Measurements from ENCODE around the gene LCN2.
"Not testable (repeated sequence)": the region's sequence is repeated elsewhere in the genome, so short reads cannot be mapped to it uniquely, and the experiment has no call there.

Gene LCN2

GRCh38 chr9:128169492-128169891, 20.2 kb downstream of the LCN2 start:
- H3K4me1 ChIP-seq (ENCODE audit: insufficient read depth, low read length): no peaks in the 10 kb centered on the region
- H3K27ac ChIP-seq (ENCODE audit: low read length): no peak overlapping the region
- no peak overlapping the region for H3K4me3 ChIP-seq (ENCODE audit: low read length)
- peaks cover 50% of the 10 kb centered on the region for H3K36me3 ChIP-seq (ENCODE audit: insufficient read depth, low read depth, low read length)
- no peak overlapping the region for H3K9ac ChIP-seq (ENCODE audit: low read depth, low read length)
- H3K27me3 ChIP-seq (ENCODE audit: insufficient read depth, low read length): no peaks in the 10 kb centered on the region
- no peaks in the 10 kb centered on the region for H3K9me3 ChIP-seq (ENCODE audit: insufficient read depth, low read depth, low read length)

GRCh38 chr9:128169925-128170324, 20.7 kb downstream of the LCN2 start:
- Histone ChIP-seq H3K27ac (ENCODE audit: low read length) (no peak overlapping the region), H3K27me3 (ENCODE audit: insufficient read depth, low read length) (no peaks in the 10 kb centered on the region), H3K9ac (ENCODE audit: low read depth, low read length) (no peak overlapping the region), H3K9me3 (ENCODE audit: insufficient read depth, low read depth, low read length) (no peaks in the 10 kb centered on the region), H3K36me3 (ENCODE audit: insufficient read depth, low read depth, low read length) (peaks cover 51% of the 10 kb centered on the region), H3K4me1 (ENCODE audit: insufficient read depth, low read length) (no peaks in the 10 kb centered on the region), H3K4me3 (ENCODE audit: low read length) (no peak overlapping the region)

GRCh38 chr9:128174062-128174461, 24.8 kb downstream of the LCN2 start:
- Histone ChIP-seq H3K36me3 (ENCODE audit: insufficient read depth, low read depth, low read length) (peaks cover 64% of the 10 kb centered on the region), H3K9ac (ENCODE audit: low read depth, low read length) (no peak overlapping the region), H3K9me3 (ENCODE audit: insufficient read depth, low read depth, low read length) (no peaks in the 10 kb centered on the region), H3K27me3 (ENCODE audit: insufficient read depth, low read length) (no peaks in the 10 kb centered on the region), H3K4me3 (ENCODE audit: low read length) (no peak overlapping the region), H3K4me1 (ENCODE audit: insufficient read depth, low read length) (no peaks in the 10 kb centered on the region), H3K27ac (ENCODE audit: low read length) (no peak overlapping the region)

GRCh38 chr9:128175102-128175563, 25.9 kb downstream of the LCN2 start:
- Histone ChIP-seq H3K9ac (ENCODE audit: low read depth, low read length) (no peak overlapping the region), H3K4me3 (ENCODE audit: low read length) (no peak overlapping the region), H3K36me3 (ENCODE audit: insufficient read depth, low read depth, low read length) (peaks cover 62% of the 10 kb centered on the region), H3K27me3 (ENCODE audit: insufficient read depth, low read length) (no peaks in the 10 kb centered on the region), H3K9me3 (ENCODE audit: insufficient read depth, low read depth, low read length) (no peaks in the 10 kb centered on the region), H3K4me1 (ENCODE audit: insufficient read depth, low read length) (no peaks in the 10 kb centered on the region), H3K27ac (ENCODE audit: low read length) (no peak overlapping the region)

GRCh38 chr9:128175726-128176125, 26.5 kb downstream of the LCN2 start:
- H3K36me3 ChIP-seq (ENCODE audit: insufficient read depth, low read depth, low read length): peaks cover 64% of the 10 kb centered on the region
- no peak overlapping the region for H3K9ac ChIP-seq (ENCODE audit: low read depth, low read length)
- H3K4me3 ChIP-seq (ENCODE audit: low read length): no peak overlapping the region

GRCh38 chr9:128178806-128179431, 29.7 kb downstream of the LCN2 start:
- Histone ChIP-seq H3K36me3 (ENCODE audit: insufficient read depth, low read depth, low read length) (peaks cover 70% of the 10 kb centered on the region), H3K27ac (ENCODE audit: low read length) (no peak overlapping the region), H3K4me3 (ENCODE audit: low read length) (no peak overlapping the region), H3K9me3 (ENCODE audit: insufficient read depth, low read depth, low read length) (no peaks in the 10 kb centered on the region), H3K4me1 (ENCODE audit: insufficient read depth, low read length) (no peaks in the 10 kb centered on the region), H3K27me3 (ENCODE audit: insufficient read depth, low read length) (no peaks in the 10 kb centered on the region), H3K9ac (ENCODE audit: low read depth, low read length) (no peak overlapping the region)

More at GRCh38 chr9:128175726-128176125, 26.5 kb downstream of the LCN2 start:
- no peaks in the 10 kb centered on the region for H3K4me1 ChIP-seq (ENCODE audit: insufficient read depth, low read length)
- H3K27ac ChIP-seq (ENCODE audit: low read length): no peak overlapping the region
- no peaks in the 10 kb centered on the region for H3K9me3 ChIP-seq (ENCODE audit: insufficient read depth, low read depth, low read length)
- no peaks in the 10 kb centered on the region for H3K27me3 ChIP-seq (ENCODE audit: insufficient read depth, low read length)

GRCh38 chr9:128180001-128180400, 30.7 kb downstream of the LCN2 start:
- H3K27ac ChIP-seq (ENCODE audit: low read length): no peak overlapping the region
- peaks cover 64% of the 10 kb centered on the region for H3K36me3 ChIP-seq (ENCODE audit: insufficient read depth, low read depth, low read length)
- H3K4me3 ChIP-seq (ENCODE audit: low read length): no peak overlapping the region
- no peaks in the 10 kb centered on the region for H3K27me3 ChIP-seq (ENCODE audit: insufficient read depth, low read length)
- no peaks in the 10 kb centered on the region for H3K9me3 ChIP-seq (ENCODE audit: insufficient read depth, low read depth, low read length)
- no peaks in the 10 kb centered on the region for H3K4me1 ChIP-seq (ENCODE audit: insufficient read depth, low read length)
- no peak overlapping the region for H3K9ac ChIP-seq (ENCODE audit: low read depth, low read length)

GRCh38 chr9:128180447-128180846, 31.2 kb downstream of the LCN2 start:
- no peak overlapping the region for H3K9ac ChIP-seq (ENCODE audit: low read depth, low read length)
- H3K27ac ChIP-seq (ENCODE audit: low read length): no peak overlapping the region
- no peaks in the 10 kb centered on the region for H3K9me3 ChIP-seq (ENCODE audit: insufficient read depth, low read depth, low read length)
- H3K27me3 ChIP-seq (ENCODE audit: insufficient read depth, low read length): no peaks in the 10 kb centered on the region
- H3K4me3 ChIP-seq (ENCODE audit: low read length): no peak overlapping the region
- H3K36me3 ChIP-seq (ENCODE audit: insufficient read depth, low read depth, low read length): peaks cover 59% of the 10 kb centered on the region
- no peaks in the 10 kb centered on the region for H3K4me1 ChIP-seq (ENCODE audit: insufficient read depth, low read length)

GRCh38 chr9:128181480-128181879, 32.2 kb downstream of the LCN2 start:
- not testable (repeated sequence) for H3K9me3 ChIP-seq (ENCODE audit: insufficient read depth, low read depth, low read length); H3K4me1 ChIP-seq (ENCODE audit: insufficient read depth, low read length); H3K9ac ChIP-seq (ENCODE audit: low read depth, low read length); H3K27me3 ChIP-seq (ENCODE audit: insufficient read depth, low read length); H3K27ac ChIP-seq (ENCODE audit: low read length); H3K4me3 ChIP-seq (ENCODE audit: low read length)
- H3K36me3 ChIP-seq (ENCODE audit: insufficient read depth, low read depth, low read length): peaks cover 49% of the 10 kb centered on the region

GRCh38 chr9:128182893-128183588, 33.8 kb downstream of the LCN2 start:
- Histone ChIP-seq H3K27me3 (ENCODE audit: insufficient read depth, low read length) (no peaks in the 10 kb centered on the region), H3K9me3 (ENCODE audit: insufficient read depth, low read depth, low read length) (no peaks in the 10 kb centered on the region), H3K9ac (ENCODE audit: low read depth, low read length) (no peak overlapping the region), H3K4me1 (ENCODE audit: insufficient read depth, low read length) (no peaks in the 10 kb centered on the region), H3K36me3 (ENCODE audit: insufficient read depth, low read depth, low read length) (peaks cover 42% of the 10 kb centered on the region), H3K27ac (ENCODE audit: low read length) (no peak overlapping the region), H3K4me3 (ENCODE audit: low read length) (no peak overlapping the region)

GRCh38 chr9:128185979-128186965, 37.0 kb downstream of the LCN2 start:
- Histone ChIP-seq H3K9ac (ENCODE audit: low read depth, low read length) (no peak overlapping the region), H3K27me3 (ENCODE audit: insufficient read depth, low read length) (no peaks in the 10 kb centered on the region), H3K9me3 (ENCODE audit: insufficient read depth, low read depth, low read length) (no peaks in the 10 kb centered on the region), H3K27ac (ENCODE audit: low read length) (no peak overlapping the region), H3K4me1 (ENCODE audit: insufficient read depth, low read length) (no peaks in the 10 kb centered on the region), H3K36me3 (ENCODE audit: insufficient read depth, low read depth, low read length) (peaks cover 34% of the 10 kb centered on the region; the same call in 1 of the 2 replicates), H3K4me3 (ENCODE audit: low read length) (no peak overlapping the region)
